Endometrium (tissue), 2 donors: Measurements from ENCODE around the gene MLPH.
"Not testable (repeated sequence)": the region's sequence is repeated elsewhere in the genome, so short reads cannot be mapped to it uniquely, and the experiment has no call there.

Source experiments
- FAIRE-seq: peaks from 2 replicates; lab custom pipeline; 2012; peaks lifted over from hg19 to GRCh38; lab: Jason Lieb, UNC
- donor health status: control.
- donor health status: control.

The MLPH gene

DNA sequence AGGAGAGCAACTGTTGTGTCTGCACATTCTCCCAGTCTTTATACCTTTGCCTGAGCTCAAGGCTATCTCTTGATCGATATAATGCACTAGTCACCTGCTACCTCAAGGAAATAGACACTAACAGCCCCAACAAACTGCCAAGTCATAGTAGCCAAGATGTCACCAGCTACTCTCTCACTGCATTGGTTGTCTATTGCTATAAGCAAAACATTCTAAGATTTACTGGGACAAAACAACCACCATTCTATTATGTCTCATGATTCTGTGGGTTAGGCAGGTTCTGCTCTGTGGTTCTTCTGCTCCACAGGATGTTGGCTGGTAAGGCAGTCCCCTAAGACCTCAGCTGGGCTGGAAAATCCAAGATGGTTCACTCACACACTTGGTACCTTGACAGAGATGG is 28.5 kb upstream of the MLPH start:
- no peak for FAIRE-seq

DNA sequence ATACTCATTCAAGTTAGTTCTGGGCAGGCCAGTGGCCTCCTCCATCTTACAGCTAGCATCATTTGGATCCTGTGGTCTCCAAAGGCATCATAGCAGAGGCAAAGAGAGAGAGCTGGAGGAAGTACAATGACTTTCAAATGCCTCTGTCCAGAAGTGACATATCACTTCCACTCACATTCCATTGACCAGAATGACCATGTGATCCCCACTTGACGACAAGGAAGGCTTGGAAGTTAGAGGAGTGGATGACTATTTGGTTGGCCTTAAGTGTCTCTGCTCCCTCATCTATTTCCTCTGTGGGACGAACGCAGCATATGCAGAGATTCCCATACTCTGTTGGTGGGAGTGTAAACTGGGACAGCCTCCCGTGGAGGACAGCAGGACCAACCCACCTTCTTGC is 27.8 kb upstream of the MLPH start:
- FAIRE-seq: no peak

DNA sequence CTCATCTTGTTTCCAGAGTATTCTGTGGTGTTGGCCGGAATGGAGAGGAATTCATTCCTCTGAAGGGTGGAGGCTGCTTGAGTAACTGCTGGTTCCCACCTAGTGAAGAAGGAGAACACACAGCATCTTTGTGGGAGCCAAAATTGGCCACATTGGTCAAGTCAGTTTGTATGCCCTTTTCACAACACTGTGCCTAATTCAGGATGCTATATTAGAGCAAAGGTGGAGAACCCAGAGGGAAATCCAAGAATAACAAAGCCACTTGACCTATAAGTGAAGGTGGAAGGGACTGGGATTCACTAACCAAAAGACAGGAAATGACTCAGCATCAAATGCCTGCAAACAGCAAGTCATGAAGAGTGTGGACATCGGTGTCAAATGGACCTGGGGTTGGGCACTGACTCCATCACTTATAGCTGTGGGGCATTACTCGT is 27.3 kb upstream of the MLPH start:
- FAIRE-seq: no peak

DNA sequence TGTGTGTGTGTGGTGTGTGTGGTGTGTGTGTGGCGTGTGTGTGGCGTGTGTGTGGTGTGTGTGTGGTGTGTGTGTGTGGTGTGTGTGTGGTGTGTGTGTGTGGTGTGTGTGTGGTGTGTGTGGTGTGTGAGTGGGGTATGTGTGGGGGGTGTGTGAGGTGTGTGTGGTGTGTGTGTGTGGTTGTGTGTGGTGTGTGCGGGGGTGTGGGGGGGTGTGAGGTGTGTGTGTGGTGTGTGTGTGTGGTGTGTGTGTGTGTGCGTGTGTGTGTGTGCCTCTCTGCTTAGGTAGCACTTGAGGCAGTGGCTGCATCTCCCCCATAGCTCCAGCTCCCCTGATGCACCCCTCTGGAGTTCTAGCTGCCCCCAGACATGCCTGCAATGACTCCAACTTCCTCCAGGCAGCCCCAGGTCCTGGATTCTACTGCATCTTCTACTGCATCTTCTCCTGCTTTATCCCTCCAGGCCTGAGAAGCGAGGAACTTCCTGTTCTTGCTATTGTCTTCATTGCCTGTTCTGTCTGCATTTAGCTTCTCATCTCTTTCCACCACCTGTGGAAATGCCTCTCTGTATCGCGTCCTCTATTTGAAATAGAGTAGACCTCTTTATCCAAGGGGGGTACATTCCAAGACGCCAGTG is 22.2 kb upstream of the MLPH start:
- no peak for FAIRE-seq

DNA sequence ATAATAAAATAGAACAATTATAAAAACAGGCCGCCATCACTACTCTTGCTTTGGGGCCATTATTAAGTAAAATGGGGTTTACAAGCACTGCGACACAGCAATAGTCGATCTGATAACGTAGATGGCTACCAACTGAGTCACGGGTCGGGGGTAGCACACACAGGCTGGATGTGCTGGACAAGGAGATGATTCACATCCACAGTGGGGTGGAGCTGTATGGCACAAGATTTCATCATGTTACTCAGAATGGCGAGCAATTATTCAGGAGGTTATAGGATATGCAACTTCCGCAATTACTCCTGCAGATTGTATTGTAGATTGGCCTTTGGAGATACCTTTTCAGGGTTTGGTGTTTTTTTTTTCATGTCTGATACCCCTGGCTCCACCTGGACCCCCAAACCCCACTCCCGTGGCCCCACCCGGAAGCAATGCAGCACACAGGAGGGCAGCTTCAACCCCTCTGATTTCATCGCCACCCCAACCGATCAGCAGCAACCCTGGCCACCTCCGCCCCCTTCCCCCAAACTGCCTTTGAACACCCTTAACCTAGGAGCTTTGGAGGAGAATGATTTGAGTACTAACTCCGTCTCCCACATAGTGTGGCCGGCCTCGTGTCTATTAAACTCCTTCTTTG is 21.4 kb upstream of the MLPH start:
- FAIRE-seq: no peak

DNA sequence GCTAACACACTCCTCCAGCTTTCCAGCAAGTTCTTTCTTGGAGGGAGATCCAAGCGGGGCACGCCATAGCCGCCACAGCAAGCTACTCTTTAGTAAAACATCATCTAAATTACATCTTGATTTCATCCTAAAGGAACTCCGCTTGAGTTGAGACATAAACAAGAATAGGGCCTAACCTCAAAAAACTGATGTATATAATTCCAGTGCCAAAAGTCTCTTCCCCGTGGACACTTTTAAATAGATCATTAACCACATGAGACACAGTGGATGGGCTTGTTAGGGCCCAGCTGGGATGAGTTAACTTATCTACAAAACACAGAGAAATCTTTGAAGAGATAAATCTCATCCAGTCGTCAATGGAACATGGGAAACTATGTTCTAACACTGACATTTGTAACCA is 20.8 kb upstream of the MLPH start:
- FAIRE-seq: no peak

DNA sequence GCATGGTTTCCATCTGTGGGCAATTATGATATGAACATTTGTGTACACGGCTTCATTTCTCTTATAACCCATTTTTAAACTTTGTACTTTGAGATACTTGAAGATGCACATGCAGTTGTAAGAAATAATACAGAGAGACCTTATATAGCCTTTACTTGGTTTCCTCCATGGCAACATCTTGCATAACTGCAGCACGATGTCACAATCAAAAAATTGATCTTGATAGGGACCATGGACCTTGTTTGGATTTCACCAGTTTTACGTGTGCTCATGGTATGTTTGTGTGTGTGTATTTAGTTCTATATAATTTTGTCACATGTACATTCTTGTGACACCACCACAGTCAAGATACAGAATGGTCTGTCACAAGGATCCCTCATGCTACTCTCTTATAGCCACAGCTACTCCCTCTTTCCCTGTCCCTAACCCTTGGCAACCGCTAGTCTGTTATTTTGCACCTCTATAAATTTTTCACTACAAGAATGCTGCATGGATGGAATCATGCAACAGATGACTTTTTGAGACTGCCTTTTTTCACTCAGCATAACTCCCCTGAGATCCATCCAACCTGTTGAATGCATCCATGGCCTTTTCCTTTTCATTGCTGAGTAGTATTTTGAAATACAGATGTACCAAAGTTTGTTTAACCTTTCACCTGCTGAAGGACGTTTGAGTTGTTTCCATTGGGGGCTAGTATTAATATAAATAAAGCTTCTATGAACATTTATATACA is 19.4 kb upstream of the MLPH start:
- FAIRE-seq: no peak

DNA sequence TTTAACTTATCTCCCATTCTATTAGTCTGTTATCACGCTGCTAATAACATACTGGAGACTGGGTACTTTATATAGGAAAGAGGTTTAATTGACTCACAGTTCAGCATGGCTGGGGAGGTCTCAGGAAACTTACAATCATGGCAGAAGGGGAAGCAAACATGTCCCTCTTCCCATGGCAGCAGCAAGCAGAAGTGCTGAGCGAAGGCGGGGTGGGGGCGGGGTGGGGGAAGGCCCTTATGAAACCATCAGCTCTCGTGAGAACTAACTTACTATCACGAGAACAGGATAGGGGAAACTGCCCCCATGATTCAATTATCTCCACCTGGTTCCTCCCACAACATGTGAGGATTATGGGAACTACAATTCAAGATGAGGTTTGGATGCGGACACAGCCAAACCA is 17.6 kb upstream of the MLPH start:
- FAIRE-seq: not testable (repeated sequence)

DNA sequence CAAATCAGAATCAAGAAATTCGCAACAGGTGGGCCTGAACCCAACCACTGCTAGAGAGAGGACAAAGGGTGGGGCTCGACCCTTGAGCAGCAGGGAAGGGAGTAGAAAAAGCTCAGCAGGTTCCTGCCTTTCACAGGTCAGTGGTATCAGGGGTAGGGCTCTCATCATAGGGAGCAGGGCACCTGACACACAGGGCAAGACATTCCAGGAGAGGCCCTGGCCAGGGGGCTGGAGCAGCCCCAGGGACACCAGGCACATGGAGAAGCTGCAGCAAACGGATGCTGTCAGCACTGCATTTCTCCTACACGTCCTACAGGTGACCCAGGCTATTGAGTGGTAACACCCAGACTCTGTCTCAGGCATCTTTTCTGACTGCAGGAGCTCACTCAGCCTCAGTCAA is 17.2 kb upstream of the MLPH start:
- FAIRE-seq: no peak

DNA sequence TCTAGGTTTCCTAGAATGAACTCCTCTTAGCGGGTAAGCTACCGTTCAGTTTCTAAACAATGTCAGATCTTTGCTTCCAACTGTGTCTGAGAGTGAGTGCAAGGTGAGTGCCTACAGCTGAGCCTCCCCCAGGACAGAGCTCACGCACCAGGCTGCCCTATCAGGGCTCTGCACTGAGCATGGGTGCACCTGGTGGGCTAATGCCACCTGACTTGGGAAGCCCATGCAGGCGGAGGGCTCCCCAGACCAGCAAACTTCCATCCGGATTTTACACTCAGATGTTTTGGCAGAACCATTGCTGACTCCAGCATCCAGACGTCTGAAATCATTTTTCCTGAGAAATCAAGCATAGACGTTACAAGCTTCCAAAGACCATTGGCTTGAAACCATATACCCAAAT is 16.1 kb upstream of the MLPH start:
- FAIRE-seq: no peak

DNA sequence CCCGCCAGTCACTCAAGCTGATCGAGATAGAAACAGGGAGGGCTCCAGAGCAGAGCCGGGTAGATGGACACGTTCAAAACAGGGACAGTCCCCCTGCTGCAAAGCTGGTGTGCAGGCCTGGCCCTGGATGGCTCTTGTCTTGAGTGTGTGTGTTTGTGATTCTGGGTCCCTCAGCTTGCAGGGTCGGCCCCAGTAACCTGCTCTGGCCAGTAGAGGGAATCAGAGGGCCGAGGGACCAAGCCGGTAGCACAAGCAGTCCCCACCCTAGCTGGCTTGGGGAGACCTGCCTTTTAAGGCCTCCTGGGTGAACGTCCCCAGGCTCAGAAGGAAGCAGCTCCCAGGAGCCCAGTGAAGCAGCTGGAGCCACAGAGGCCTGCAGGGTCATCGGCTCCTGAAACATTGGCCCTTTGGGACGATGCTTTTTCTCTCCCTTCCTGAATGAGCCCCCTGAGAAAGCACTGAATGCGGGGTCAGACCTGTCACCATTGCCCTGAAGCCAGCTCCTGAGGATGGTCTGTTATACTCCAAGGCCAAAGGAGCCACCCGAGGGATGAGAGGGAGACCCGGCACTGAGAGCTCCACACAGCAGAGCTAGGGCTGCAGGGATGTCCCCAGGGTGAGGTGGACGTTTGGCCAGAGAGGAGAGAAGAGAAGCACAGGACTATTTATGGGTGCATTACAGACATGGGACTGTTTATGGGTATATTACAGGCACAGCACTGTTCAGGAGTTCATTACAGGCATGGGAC is 15.4 kb upstream of the MLPH start:
- no peak for FAIRE-seq

DNA sequence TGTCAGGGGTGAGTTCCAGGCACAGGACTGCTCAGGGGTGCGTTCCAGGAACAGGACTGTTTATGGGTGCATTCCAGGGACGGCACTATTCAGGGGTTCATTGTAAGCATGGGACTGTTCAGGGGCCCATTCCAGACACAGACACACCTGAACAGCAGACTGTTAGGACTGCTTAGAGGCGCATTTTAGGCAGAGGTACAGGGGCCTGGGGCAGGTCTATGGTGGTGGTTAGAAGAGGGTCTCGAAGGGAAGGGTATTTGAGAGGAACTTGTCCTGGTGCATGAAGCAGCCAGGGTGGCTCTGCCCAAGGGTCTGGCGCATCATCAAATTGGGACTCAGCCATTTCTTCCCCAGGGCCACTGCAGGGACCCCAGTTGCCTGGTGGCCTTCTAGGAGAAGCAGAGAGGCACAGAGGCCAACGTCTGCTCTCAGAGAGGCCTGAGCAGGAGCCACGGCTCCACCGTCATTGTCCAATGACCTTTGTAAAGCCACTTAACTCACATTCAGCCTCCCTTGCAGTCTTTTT is 14.8 kb upstream of the MLPH start:
- FAIRE-seq: no peak

DNA sequence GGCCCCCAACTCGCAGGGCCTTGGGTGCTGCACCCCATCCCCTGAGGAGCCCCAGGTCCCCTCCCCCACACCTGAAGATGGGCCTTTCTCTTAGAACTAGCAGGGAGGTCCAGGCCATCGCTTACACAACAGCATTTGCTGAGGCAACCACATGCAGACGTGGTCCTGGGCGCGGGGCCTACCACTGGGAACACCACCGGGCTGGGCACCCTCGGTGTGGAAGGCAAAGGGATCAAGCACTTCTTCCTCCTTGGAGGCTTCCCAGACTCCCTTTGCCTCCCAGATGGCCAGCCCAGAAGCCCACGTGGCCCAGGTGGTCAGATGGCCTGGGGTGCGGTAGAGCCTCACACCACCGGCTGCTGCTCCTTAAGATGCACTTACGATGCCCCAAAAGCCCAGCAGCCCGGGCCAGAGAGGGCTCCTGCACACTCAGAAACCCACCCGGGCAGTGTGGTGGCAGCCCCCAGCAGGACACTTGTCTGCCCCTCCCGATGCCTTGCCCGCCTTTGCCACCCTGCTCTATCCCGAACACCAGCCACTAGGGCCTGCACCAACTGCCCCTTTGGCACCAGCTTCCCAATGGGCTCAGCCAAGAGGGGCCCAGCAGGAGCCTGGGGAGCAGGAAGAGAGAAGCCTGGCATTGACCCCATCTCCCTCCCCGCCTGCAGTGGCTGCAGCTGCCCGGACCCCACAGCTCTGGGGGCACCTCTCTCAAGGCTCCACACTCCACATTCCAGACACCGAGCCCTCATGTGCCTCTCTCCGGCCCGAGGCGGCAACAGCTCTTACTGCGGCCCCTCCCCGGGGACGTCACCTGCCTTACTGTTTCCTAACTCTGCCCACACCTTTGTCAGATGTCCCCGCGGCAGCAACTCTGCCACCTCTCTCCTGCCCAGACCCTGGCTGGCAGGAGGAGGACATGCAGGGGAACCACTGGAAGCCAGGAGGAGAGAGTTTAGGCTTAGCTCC is 13.9 kb upstream of the MLPH start:
- no peak for FAIRE-seq

DNA sequence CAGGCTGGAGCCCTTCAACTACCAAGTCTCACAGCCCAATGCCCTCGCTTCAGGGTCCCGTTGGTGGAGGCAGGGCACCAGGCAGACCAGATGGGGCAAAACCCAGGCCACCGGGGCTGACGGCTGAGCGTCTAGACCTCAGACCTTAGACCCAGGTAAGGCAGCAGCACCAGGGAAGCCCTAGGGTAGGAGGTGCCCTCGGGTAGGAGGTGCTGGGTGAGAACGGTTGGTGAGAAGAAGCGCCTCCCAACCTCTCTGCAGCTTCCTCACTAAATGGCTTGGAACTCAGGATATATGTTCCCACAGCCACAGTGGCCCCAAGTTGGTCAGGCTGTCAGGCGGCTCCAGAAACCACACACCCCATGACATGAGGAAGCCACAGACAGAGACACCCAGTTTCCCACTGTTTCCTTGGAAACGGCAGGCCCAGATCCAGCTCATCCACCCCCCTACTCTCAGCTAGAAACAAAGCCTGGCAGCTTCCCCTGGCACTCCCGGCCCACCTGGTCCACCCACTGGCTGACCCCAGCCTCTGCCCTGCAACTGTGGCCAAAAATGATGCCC is 13.1 kb upstream of the MLPH start:
- no peak for FAIRE-seq

DNA sequence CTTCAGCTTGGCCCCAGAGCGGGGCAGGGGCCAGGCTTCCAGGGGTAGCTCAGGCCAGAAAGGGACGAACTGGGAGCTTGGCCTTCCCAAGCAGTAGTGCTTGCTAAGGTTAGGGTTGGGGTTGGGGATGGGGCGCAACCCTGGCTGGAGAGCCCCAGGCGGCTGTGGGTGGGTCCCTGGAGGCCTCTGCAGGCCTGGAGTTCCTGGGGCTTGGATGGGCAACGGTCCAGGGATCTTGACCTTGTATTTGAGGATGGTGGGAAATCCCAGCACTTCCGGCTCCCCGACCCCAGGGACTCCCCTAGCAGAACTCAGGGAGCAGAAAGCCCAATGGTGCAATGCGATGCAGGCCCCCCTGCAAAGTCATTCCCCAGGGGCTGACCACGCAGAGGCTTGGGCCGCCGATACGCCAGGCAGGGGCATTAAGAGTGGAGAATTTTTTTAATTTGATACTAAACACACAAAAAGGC is 12.6 kb upstream of the MLPH start:
- no peak for FAIRE-seq

DNA sequence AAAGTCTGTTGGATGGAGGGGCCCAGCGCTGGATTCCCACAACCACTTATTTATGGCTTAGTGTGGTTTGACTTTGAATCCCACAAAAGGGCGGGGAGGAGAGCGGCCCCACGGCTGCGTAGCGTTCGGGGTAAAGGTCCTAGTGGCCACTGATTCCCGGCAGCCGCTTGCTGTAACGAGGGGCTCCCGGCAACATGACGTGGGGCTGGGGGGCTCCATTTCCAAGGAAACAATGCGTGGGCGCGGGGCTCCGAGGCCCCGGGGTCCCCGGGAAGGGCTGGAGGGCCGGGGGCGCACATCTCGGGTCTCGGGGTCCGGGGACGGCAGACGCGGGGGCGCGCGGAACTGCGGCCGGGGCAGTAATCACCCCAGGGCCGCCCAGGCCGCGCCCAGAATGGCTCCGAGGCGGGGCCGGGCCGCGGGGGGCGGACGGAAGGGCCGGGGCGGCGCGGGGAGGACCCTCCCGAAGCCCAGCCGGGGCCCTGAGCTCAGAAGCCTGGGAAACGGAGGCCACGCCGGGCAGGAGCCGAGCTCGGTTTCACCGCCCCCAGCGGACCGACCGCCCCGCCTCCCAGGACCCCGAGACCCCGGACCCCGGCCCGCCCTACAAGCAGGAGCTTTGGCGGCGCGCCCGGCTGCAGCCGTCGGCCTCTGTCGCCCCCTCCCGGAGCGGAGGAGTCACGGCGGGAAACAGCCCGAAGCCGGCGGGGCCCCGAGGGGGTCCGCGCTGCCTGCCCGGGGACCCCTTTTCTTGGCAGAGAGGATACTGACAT is 11.9 kb upstream of the MLPH start:
- FAIRE-seq: no peak

DNA sequence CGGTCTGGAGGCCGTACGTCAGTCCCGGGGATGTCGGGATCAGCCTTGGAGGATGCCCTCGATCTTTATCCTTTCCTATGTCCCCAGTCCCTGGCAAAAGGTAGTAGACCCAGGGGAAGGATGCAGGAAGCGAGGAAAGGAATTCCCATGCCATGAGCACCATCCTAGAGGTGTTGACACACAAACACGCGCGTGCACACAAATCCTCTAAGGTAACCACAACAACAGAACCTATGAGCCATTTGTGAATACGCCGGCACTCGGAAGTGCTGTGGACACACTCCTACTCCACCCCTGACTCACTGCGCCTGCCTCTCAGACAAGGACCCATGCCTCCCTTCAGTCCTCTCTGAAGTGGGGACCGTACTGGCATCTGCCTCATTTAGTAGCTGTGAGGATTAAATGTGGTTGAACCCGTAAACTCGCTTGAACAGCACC is 11.3 kb upstream of the MLPH start:
- FAIRE-seq: no peak

DNA sequence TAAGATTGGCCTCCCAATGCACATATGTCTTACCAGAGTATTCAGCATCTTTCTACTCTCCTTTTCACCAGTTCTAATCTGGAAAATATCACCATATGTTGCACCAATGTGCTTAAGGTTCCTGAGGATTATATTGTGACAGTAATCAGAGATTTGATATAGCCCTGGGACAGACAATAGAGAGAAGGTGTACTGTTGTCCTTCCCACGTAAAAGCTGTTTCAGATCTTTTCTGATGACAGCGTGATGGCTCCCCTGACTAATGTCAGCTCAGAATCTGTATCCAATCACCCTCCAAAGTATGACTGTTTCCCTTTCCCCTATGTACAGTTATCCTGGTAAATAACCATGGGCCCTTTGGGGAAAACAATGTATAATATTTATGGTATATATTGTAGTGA is 9.0 kb upstream of the MLPH start:
- no peak for FAIRE-seq

DNA sequence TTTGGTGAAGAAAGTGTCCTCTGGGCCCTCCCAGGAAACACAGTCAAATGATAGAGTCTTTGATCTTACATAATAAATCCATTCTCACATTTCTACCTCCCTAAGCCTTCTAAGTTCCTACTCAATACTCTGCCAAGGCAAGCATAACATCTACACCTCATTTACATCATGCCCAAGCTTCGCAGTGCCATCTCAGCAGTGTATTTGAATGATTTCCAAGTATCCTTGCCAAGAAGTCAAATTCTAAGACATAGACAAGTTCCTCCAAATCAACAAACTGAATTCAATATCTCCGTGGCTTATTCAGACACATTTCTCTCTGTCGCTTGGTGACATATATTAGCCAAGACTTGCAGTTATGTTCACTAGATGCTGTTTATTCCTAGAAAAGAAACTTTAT is 8.1 kb upstream of the MLPH start:
- no peak for FAIRE-seq

DNA sequence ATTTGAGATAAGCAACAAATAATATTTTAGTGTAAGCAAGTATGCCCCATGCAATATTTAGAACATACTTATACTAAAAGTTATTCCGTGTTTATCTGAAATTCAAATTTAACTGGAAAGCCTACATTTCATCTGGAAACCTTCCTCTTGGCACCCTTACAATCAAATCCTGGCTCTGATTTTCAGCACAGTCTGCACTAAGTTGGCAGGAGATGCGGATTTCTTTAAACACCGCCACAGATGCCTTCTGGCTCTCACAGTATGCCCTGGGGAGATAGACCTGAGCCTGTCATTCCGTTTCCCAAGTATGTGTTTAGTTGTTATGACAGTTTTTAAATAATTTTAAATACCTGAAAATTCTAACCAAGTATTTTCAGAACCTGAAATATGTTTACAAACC is 7.3 kb upstream of the MLPH start:
- FAIRE-seq: no peak
